Retinal pigment epithelial cell (primary cell): ENCODE data around the gene LHFPL6.

ENCODE experiments used
- DNase-seq: peaks from one replicate; pipeline ENCODE4 v3.0.0-alpha.2; 2010; ENCODE audit warnings: low read depth
- H3K4me3 ChIP-seq: 2 replicates; pipeline ENCODE4 v1.5.1; 2011; ENCODE audit warnings: mild to moderate bottlenecking, low read length, control low read depth, moderate library complexity
- CTCF ChIP-seq: conservative IDR thresholded peaks from 2 replicates; pipeline ENCODE4 v1.5.1; 2011; ENCODE audit warnings: low read depth, low read length, control low read depth, inconsistent platforms

Gene LHFPL6

GRCh38 chr13:39336207-39336606 is 266.8 kb downstream of the LHFPL6 start:
- DNase-seq: no peak
- H3K4me3 ChIP-seq: no peak overlapping the region
- no peak for TF ChIP-seq CTCF

- no peak overlapping the region for H3K4me3 ChIP-seq
- no peak for TF ChIP-seq CTCF
- DNase-seq: no peak
These were observed 267.3 kb downstream of the LHFPL6 start for GRCh38 chr13:39335721-39336120.

- no peak for TF ChIP-seq CTCF
These were observed 272.5 kb downstream of the LHFPL6 start for GRCh38 chr13:39330504-39330903.

GRCh38 chr13:39329182-39329639 is 273.8 kb downstream of the LHFPL6 start:
- no peak overlapping the region for H3K4me3 ChIP-seq
- no peak for TF ChIP-seq CTCF
- DNase-seq: no peak

More at GRCh38 chr13:39330504-39330903, 272.5 kb downstream of the LHFPL6 start:
- H3K4me3 ChIP-seq: no peak overlapping the region
- DNase-seq: no peak

GRCh38 chr13:39327172-39327479 is 275.9 kb downstream of the LHFPL6 start:
- no peak for DNase-seq
- H3K4me3 ChIP-seq: no peak overlapping the region
- no peak for TF ChIP-seq CTCF

GRCh38 chr13:39326469-39327171 is 276.4 kb downstream of the LHFPL6 start:
- TF ChIP-seq CTCF: no peak
- H3K4me3 ChIP-seq: no peak overlapping the region
- DNase-seq: no peak

GRCh38 chr13:39324806-39325311 is 278.1 kb downstream of the LHFPL6 start:
- H3K4me3 ChIP-seq: no peak overlapping the region
- DNase-seq: no peak
- TF ChIP-seq CTCF: no peak
